ENCODE measurements around the gene GSK3A.

DNA sequence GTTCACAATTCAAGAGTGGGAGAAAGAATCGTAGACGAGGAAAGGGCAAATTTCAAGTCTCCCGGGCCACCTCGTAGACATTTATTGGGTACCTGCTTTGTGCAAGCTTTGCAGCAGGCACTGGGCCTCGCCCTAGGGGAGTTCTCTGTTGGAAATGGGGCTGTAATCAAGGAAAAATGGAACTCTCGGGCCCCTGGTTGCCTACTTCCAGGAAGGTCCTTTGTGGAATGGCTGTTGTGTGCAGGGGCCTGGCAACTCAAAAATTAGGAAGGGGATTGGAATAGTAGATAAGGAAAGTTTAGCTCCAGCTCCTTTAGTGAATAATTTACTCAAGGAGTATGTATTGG is 21.7 kb downstream of the GSK3A start:
- no peak for TF ChIP-seq EZH2 (IDR thresholded peaks at IDR 0.05; ENCODE audit: borderline replicate concordance, low read length)
- TF ChIP-seq, protein P1, sequence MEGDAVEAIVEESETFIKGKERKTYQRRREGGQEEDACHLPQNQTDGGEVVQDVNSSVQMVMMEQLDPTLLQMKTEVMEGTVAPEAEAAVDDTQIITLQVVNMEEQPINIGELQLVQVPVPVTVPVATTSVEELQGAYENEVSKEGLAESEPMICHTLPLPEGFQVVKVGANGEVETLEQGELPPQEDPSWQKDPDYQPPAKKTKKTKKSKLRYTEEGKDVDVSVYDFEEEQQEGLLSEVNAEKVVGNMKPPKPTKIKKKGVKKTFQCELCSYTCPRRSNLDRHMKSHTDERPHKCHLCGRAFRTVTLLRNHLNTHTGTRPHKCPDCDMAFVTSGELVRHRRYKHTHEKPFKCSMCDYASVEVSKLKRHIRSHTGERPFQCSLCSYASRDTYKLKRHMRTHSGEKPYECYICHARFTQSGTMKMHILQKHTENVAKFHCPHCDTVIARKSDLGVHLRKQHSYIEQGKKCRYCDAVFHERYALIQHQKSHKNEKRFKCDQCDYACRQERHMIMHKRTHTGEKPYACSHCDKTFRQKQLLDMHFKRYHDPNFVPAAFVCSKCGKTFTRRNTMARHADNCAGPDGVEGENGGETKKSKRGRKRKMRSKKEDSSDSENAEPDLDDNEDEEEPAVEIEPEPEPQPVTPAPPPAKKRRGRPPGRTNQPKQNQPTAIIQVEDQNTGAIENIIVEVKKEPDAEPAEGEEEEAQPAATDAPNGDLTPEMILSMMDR (conservative IDR thresholded peaks at IDR 0.05 in 1 of 2, IDR thresholded peaks at IDR 0.05 in 1 of 2; ENCODE audit: extremely low read depth in 1 of 2, insufficient read depth in 1 of 2, low read depth in 1 of 2, low read length in 2 of 2) = no peak

Measured in mammary epithelial cell (primary cell).